KMS-11 (cell line): ENCODE measurements around the gene OLFML2B.

Experiments
- H2AFZ ChIP-seq: fragments of 200-600 bp; sonication (generic); 2 replicates; pipeline ENCODE4 v1.6.1; 2016; ENCODE audit warnings: antibody characterized with exemption, mixed run types, low read depth
- H3K27ac ChIP-seq: fragments of 200-600 bp; sonication (generic); 2 replicates; pipeline ENCODE4 v1.6.1; 2016; ENCODE audit warnings: mild to moderate bottlenecking, mixed run types
- H3K27me3 ChIP-seq: fragments of 200-600 bp; sonication (generic); 2 replicates; pipeline ENCODE4 v1.6.1; 2017; ENCODE audit warnings: mild to moderate bottlenecking, low read depth, mixed run types, moderate library complexity; ENCODE audit not compliant: insufficient read depth
- H3K36me3 ChIP-seq: fragments of 200-600 bp; sonication (generic); 2 replicates; pipeline ENCODE4 v1.6.1; 2017; ENCODE audit warnings: mild to moderate bottlenecking, mixed run types; ENCODE audit not compliant: insufficient read depth
- H3K4me1 ChIP-seq: fragments of 200-600 bp; sonication (generic); 2 replicates; pipeline ENCODE4 v1.6.1; 2016; ENCODE audit warnings: mild to moderate bottlenecking, low read depth, mixed run types; ENCODE audit not compliant: poor library complexity, severe bottlenecking
- H3K4me2 ChIP-seq: fragments of 200-600 bp; sonication (generic); 2 replicates; pipeline ENCODE4 v1.7.0; 2016; ENCODE audit warnings: mild to moderate bottlenecking, mixed run types
- H3K4me3 ChIP-seq: fragments of 200-600 bp; sonication (generic); IDR thresholded peaks from 2 replicates; pipeline ENCODE4 v1.6.1; 2017; ENCODE audit warnings: low read depth, low read length, mixed read lengths; ENCODE audit not compliant: insufficient read depth
- H3K79me2 ChIP-seq: fragments of 200-600 bp; sonication (generic); 2 replicates; pipeline ENCODE4 v1.6.1; 2016; ENCODE audit warnings: low read depth, mixed run types; ENCODE audit not compliant: insufficient read depth
- H3K9ac ChIP-seq: fragments of 200-600 bp; sonication (generic); 2 replicates; pipeline ENCODE4 v1.6.1; 2016; ENCODE audit warnings: mild to moderate bottlenecking, mixed run types
- H4K20me1 ChIP-seq: fragments of 200-600 bp; sonication (generic); 2 replicates; pipeline ENCODE4 v1.6.1; 2016; ENCODE audit warnings: mild to moderate bottlenecking, mixed run types; ENCODE audit not compliant: insufficient read depth
- CTCF ChIP-seq: fragments of 200-600 bp; sonication (generic); conservative IDR thresholded peaks from 2 replicates; pipeline ENCODE4 v1.6.1; 2017; ENCODE audit warnings: low read depth, mild to moderate bottlenecking, antibody characterized with exemption, low read length, moderate library complexity, mixed read lengths

Gene OLFML2B

GRCh38 chr1:161954050-161954449, 69.6 kb downstream of the OLFML2B start:
- Histone ChIP-seq H3K4me1 (no peaks in the 10 kb centered on the region), H3K4me2 (no peak overlapping the region), H4K20me1 (no peaks in the 10 kb centered on the region), H3K36me3 (peaks cover 6% of the 10 kb centered on the region; the same call in 1 of the 2 replicates), H3K4me3 (no peak overlapping the region), H3K27me3 (no peaks in the 10 kb centered on the region), H2AFZ (no peak overlapping the region), H3K9ac (no peak overlapping the region), H3K27ac (no peak overlapping the region), H3K79me2 (no peaks in the 10 kb centered on the region)
- TF ChIP-seq CTCF = no peak

- Histone ChIP-seq H3K79me2 (no peaks in the 10 kb centered on the region), H4K20me1 (no peaks in the 10 kb centered on the region), H3K27ac (no peak overlapping the region), H3K4me1 (no peaks in the 10 kb centered on the region), H3K4me2 (no peak overlapping the region), H3K4me3 (no peak overlapping the region), H2AFZ (no peak overlapping the region), H3K9ac (no peak overlapping the region), H3K27me3 (no peaks in the 10 kb centered on the region), H3K36me3 (no peaks in the 10 kb centered on the region)
- no peak for TF ChIP-seq CTCF
Measured at GRCh38 chr1:161953256-161953920, 70.3 kb downstream of the OLFML2B start.

- no peaks in the 10 kb centered on the region for H3K4me1 ChIP-seq
- no peak overlapping the region for H2AFZ ChIP-seq
- no peak overlapping the region for H3K27ac ChIP-seq
- no peak overlapping the region for H3K4me3 ChIP-seq
- TF ChIP-seq CTCF = no peak
- no peaks in the 10 kb centered on the region for H3K79me2 ChIP-seq
- no peaks in the 10 kb centered on the region for H3K36me3 ChIP-seq
- no peak overlapping the region for H3K9ac ChIP-seq
- no peaks in the 10 kb centered on the region for H4K20me1 ChIP-seq
- H3K4me2 ChIP-seq = no peak overlapping the region
- no peaks in the 10 kb centered on the region for H3K27me3 ChIP-seq
Measured at GRCh38 chr1:161952607-161953172, 71.0 kb downstream of the OLFML2B start.

- H3K4me1 ChIP-seq = peaks cover 2% of the 10 kb centered on the region
- no peak overlapping the region for H3K4me2 ChIP-seq
- H3K79me2 ChIP-seq = no peaks in the 10 kb centered on the region
- no peak overlapping the region for H3K27ac ChIP-seq
- H3K27me3 ChIP-seq = no peaks in the 10 kb centered on the region
- H3K36me3 ChIP-seq = no peaks in the 10 kb centered on the region
- H4K20me1 ChIP-seq = no peaks in the 10 kb centered on the region
- H2AFZ ChIP-seq = no peak overlapping the region
- no peak overlapping the region for H3K4me3 ChIP-seq
- TF ChIP-seq CTCF = no peak
- H3K9ac ChIP-seq = no peak overlapping the region
Measured at GRCh38 chr1:161951646-161952045, 72.0 kb downstream of the OLFML2B start.
